ENCODE measurements around the gene TCF19. TPM values are rescaled to one million over a fixed set of nuclear protein-coding genes. Genes with fewer than 3 reads are reported as not detected.

The TCF19 gene
- total and polyA plus RNA-seq, 10 of the 15 experiments (the other 5 are each of a cell fraction or from before 2014, with no cell fraction given), result 7.7 to 103 (median 53.3) TPM

- H3K27ac ChIP-seq (ENCODE audit: control insufficient read depth, insufficient read depth), result no peak within 1 kb of the TSS
- SMC1A ChIA-PET (ENCODE audit: uncharacterized antibody, unreplicated experiment), result interaction anchor here (0.7 to 5.8 kb wide), 10 partner anchors 9 to 227 kb away, joined by 3 to 52 read pairs (median 4); no protein-coding TSS in a partner anchor
- in situ Hi-C loops (cut with MboI), result loop anchor here (5.0 kb wide), 2 partner anchors 53 to 228 kb away; no protein-coding TSS in a partner anchor
- CTCF ChIA-PET, result interaction anchor here (0.8 to 22.9 kb wide), 7 partner anchors 10 to 228 kb away, joined by 3 to 326 read pairs (median 13); partner anchors contain the start of genes CCHCR1 and TCF19
- ATAC-seq (no peak), FAIRE-seq (no peak), DNase-seq (ENCODE audit: low read depth, low spot score) (no peak)
- POLR2A ChIA-PET, result interaction anchor here (0.8 to 1.5 kb wide), 2 partner anchors 22 to 52 kb away, joined by 3 read pairs; no protein-coding TSS in a partner anchor
- no peaks in the 10 kb centered on the region; the same call in 2 of the 3 replicates for H3K9me3 ChIP-seq (replicated peaks; ENCODE audit: control insufficient read depth, insufficient read depth, low read length)
- intact Hi-C loops (cut with micrococcal nuclease; ENCODE audit: unreplicated experiment), result no loop called here
- no peak within 1 kb of the TSS for H3K4me2 ChIP-seq (ENCODE audit: control insufficient read depth, insufficient read depth)
- TF ChIP-seq PAX5 (IDR thresholded peaks at IDR 0.05; ENCODE audit: borderline replicate concordance, low read depth, low read length) (no peak), SUZ12 (IDR thresholded peaks at IDR 0.05; ENCODE audit: unreplicated experiment) (no peak), SIX5 (IDR thresholded peaks at IDR 0.05; ENCODE audit: low read depth, low read length, severe bottlenecking) (no peak), PML (IDR thresholded peaks at IDR 0.05; ENCODE audit: low read length) (no peak), FOXM1 (IDR thresholded peaks at IDR 0.05; ENCODE audit: low read depth, low read length) (no peak)
- 0 out of 2 replicates have a peak within 1 kb of the TSS, but pooled peaks have one; percentile 29 for H3K4me3 ChIP-seq
- H3K9ac ChIP-seq (ENCODE audit: control insufficient read depth, insufficient read depth, low read length), result no peak within 1 kb of the TSS
- no peaks in the 10 kb centered on the region for H4K20me1 ChIP-seq (ENCODE audit: control insufficient read depth, insufficient read depth)
- no peaks in the 10 kb centered on the region for H3K36me3 ChIP-seq (ENCODE audit: control insufficient read depth in 2 of 2, insufficient read depth in 2 of 2, low read length in 1 of 2)
- BruUV-seq (replicated peaks), result no TSS peak
- 48% methylated on average over 4 of the region's 4 CpGs for WGBS (ENCODE audit: insufficient coverage, insufficient replicate concordance, low lambda C conversion rate, missing lambda C conversion rate)
- no peak within 1 kb of the TSS for H2AFZ ChIP-seq (ENCODE audit: control insufficient read depth, low read depth, low read length)
- RAD21 ChIA-PET (ENCODE audit: unreplicated experiment), result interaction anchor here (0.9 to 1.9 kb wide), 5 partner anchors 11 to 55 kb away, joined by 3 to 9 read pairs (median 3); no protein-coding TSS in a partner anchor
- no peaks in the 10 kb centered on the region for H3K79me2 ChIP-seq (ENCODE audit: control insufficient read depth, insufficient read depth, low read length)
- peaks cover 3% of the 10 kb centered on the region for H3K4me1 ChIP-seq (ENCODE audit: control insufficient read depth, insufficient read depth, low read length)
- H3K27me3 ChIP-seq (replicated peaks in 1 of 2; ENCODE audit: control insufficient read depth in 2 of 2, insufficient read depth in 2 of 2, low read length in 1 of 2), result no peaks in the 10 kb centered on the region
These were observed 19.4 kb upstream of the TCF19 start, which contains the start of gene PSORS1C2 for GRCh38 chr6:31138982-31139381. Gene PSORS1C2, minus strand, starts transcription at chr6:31139066. Its CDS starts 40 bp downstream, at chr6:31139026.

GRCh38 chr6:31139599-31139998 lies 18.8 kb upstream of the TCF19 start:
- no peak for TF ChIP-seq JUND (IDR thresholded peaks at IDR 0.05; ENCODE audit: low read depth, low read length)
- no TSS peak for BruUV-seq (replicated peaks)
- ChIA-PET CTCF (interaction anchor here (1.0 to 22.9 kb wide), 5 partner anchors 10 to 54 kb away, joined by 3 to 326 read pairs (median 13); partner anchors contain the start of genes CCHCR1 and TCF19), POLR2A (no interaction called here), SMC1A (ENCODE audit: uncharacterized antibody, unreplicated experiment) (interaction anchor here (0.7 to 5.8 kb wide), 4 partner anchors 8 to 226 kb away, joined by 3 to 52 read pairs (median 14); no protein-coding TSS in a partner anchor), RAD21 (ENCODE audit: unreplicated experiment) (interaction anchor here (1.5 to 1.9 kb wide), 2 partner anchors 53 to 54 kb away, joined by 4 to 9 read pairs; no protein-coding TSS in a partner anchor)
- H3K79me2 ChIP-seq (ENCODE audit: control insufficient read depth, insufficient read depth, low read length), result no peaks in the 10 kb centered on the region
- H3K36me3 ChIP-seq (ENCODE audit: control insufficient read depth in 2 of 2, insufficient read depth in 2 of 2, low read length in 1 of 2), result 0 out of 4 replicates have a peak, but pooled peaks cover 0 to 4% of the 10 kb centered on the region in 2 experiments
- FAIRE-seq (no peak), DNase-seq (ENCODE audit: low read depth, low spot score) (no peak), ATAC-seq (no peak)
- H3K9me3 ChIP-seq (replicated peaks; ENCODE audit: control insufficient read depth, insufficient read depth, low read length), result no peaks in the 10 kb centered on the region; the same call in 2 of the 3 replicates
- H3K9ac ChIP-seq (ENCODE audit: control insufficient read depth, insufficient read depth, low read length), result no peak overlapping the region
- no peak overlapping the region for H3K4me3 ChIP-seq
- no peak overlapping the region for H2AFZ ChIP-seq (ENCODE audit: control insufficient read depth, low read depth, low read length)
- H3K27ac ChIP-seq (ENCODE audit: control insufficient read depth, insufficient read depth), result no peak overlapping the region
- H3K4me1 ChIP-seq (ENCODE audit: control insufficient read depth, insufficient read depth, low read length), result peaks cover 3% of the 10 kb centered on the region
- in situ Hi-C loops (cut with MboI), result loop anchor here (5.0 kb wide), 2 partner anchors 53 to 228 kb away; no protein-coding TSS in a partner anchor
- 65% methylated on average over 4 of the region's 4 CpGs for WGBS (ENCODE audit: insufficient coverage, insufficient replicate concordance, low lambda C conversion rate, missing lambda C conversion rate)
- H4K20me1 ChIP-seq (ENCODE audit: control insufficient read depth, insufficient read depth), result no peaks in the 10 kb centered on the region
- H3K27me3 ChIP-seq (replicated peaks in 1 of 2; ENCODE audit: control insufficient read depth in 2 of 2, insufficient read depth in 2 of 2, low read length in 1 of 2), result no peaks in the 10 kb centered on the region
- intact Hi-C loops (cut with micrococcal nuclease; ENCODE audit: unreplicated experiment), result no loop called here
- no peak overlapping the region for H3K4me2 ChIP-seq (ENCODE audit: control insufficient read depth, insufficient read depth)

All from GM12878 (cell line).